HepG2 (cell line): ENCODE results near the gene EPB41L2. TPM values are rescaled to one million over a fixed set of nuclear protein-coding genes. Genes with fewer than 3 reads are reported as not detected.

Source experiments
- ATAC-seq: fragments of 200-7000 bp; cut with Tn5 transposase; 3 replicates; pipeline ENCODE4 v1.9.1; 2020; ENCODE audit warnings: mild to moderate bottlenecking, moderate library complexity
- BruUV-seq: library from RNA; stranded (reverse); fragments of 400-500 nt; replicated peaks from 2 replicates; lab custom pipeline; 2021; lab: Mats Ljungman, UMichigan
- CTCF ChIA-PET: fragments of 300-600 bp; formaldehyde crosslinking; extraction: SDS; loops from one replicate; lab custom pipeline; 2021; ENCODE audit warnings: low total read pairs, inconsistent platforms, low intra/inter-chr PET ratio; lab: Yijun Ruan, JAX
- POLR2A ChIA-PET: fragments of 350-600 bp; sonication (Branson Sonifier 250); formaldehyde crosslinking; loops from one replicate; lab custom pipeline; 2020; ENCODE audit warnings: antibody characterized with exemption, inconsistent platforms; lab: Yijun Ruan, JAX
- DNase-seq: peaks from one replicate; pipeline ENCODE4 v3.0.0-alpha.2; 2015; ENCODE audit warnings: low spot score
- FAIRE-seq: peaks from 3 replicates; lab custom pipeline; 2011; peaks lifted over from hg19 to GRCh38; lab: Jason Lieb, UNC
- H2AFZ ChIP-seq: one replicate; pipeline ENCODE4 v1.6.1; 2011; ENCODE audit warnings: low read length, inconsistent platforms
- H3K27ac ChIP-seq: fragments of 300-600 bp; 3 replicates; pipeline ENCODE4 v1.8.0; 2011; ENCODE audit warnings: mixed run types, mild to moderate bottlenecking, mixed read lengths, low read length, inconsistent platforms; ENCODE audit not compliant: insufficient read depth; ENCODE audit errors: extremely low read length
- H3K27me3 ChIP-seq, 2 experiments: fragments of 200-600 bp in 1 of 2; 2 replicates in 1 of 2; 3 replicates in 1 of 2; pipeline versions ENCODE4 v1.6.0 to v1.8.0; 2011; ENCODE audit warnings: low read length in 2 of 2, mild to moderate bottlenecking in 2 of 2, moderate library complexity in 2 of 2, inconsistent platforms in 1 of 2; ENCODE audit not compliant: insufficient read depth in 2 of 2, control insufficient read depth in 1 of 2
- H3K36me3 ChIP-seq, 2 experiments: fragments of 200-600 bp in 1 of 2; replicated peaks in 1 of 2; 2 replicates in 1 of 2; 3 replicates in 1 of 2; pipeline versions ENCODE4 v1.5.1 to v1.8.0; 2011; ENCODE audit warnings: low read length in 2 of 2, inconsistent platforms in 1 of 2; ENCODE audit not compliant: insufficient read depth in 2 of 2, control insufficient read depth in 1 of 2
- H3K4me1 ChIP-seq: 2 replicates; pipeline ENCODE4 v1.5.1; 2012; ENCODE audit warnings: low read length, inconsistent platforms; ENCODE audit not compliant: insufficient read depth
- H3K4me2 ChIP-seq: 2 replicates; pipeline ENCODE4 v1.6.0; 2011; ENCODE audit warnings: low read depth, low read length, inconsistent platforms
- H3K4me3 ChIP-seq, 3 experiments: fragments of 200-600 bp in 1 of 3; sonication (generic), shearing (Covaris generic) in 1 of 3; replicated peaks in 1 of 3; 2 replicates each; pipeline ENCODE4 v1.5.1; 2011 to 2016; ENCODE audit warnings: low read length in 3 of 3, inconsistent platforms in 2 of 3, low read depth in 2 of 3, mild to moderate bottlenecking in 2 of 3, control low read depth in 1 of 3, mixed read lengths in 1 of 3; ENCODE audit not compliant: insufficient read depth in 1 of 3
- H3K79me2 ChIP-seq: one replicate; pipeline ENCODE4 v1.6.1; 2011; ENCODE audit warnings: low read length, inconsistent platforms; ENCODE audit not compliant: insufficient read depth
- H3K9ac ChIP-seq: 2 replicates; pipeline ENCODE4 v1.6.0; 2011; ENCODE audit warnings: mild to moderate bottlenecking, low read depth, low read length, inconsistent platforms; ENCODE audit not compliant: insufficient read depth
- H3K9me3 ChIP-seq: 2 replicates; pipeline ENCODE4 v1.5.1; 2012; ENCODE audit warnings: mild to moderate bottlenecking, low read length
- H4K20me1 ChIP-seq: 2 replicates; pipeline ENCODE4 v1.6.0; 2011; ENCODE audit warnings: inconsistent platforms, mild to moderate bottlenecking, low read length, moderate library complexity; ENCODE audit not compliant: insufficient read depth
- CHD2 ChIP-seq: IDR thresholded peaks from 2 replicates; pipeline ENCODE4 v1.6.1; 2011; ENCODE audit warnings: low read depth, low read length, improper control_type of control experiment
- GATA4 ChIP-seq: sonication (generic); IDR thresholded peaks from 2 replicates; pipeline ENCODE4 v1.6.1; 2016; ENCODE audit warnings: antibody characterized with exemption, low read depth, borderline replicate concordance
- NFYC ChIP-seq: IDR thresholded peaks from 2 replicates; pipeline ENCODE4 v1.6.1; 2016; ENCODE audit warnings: missing genetic modification reagents, missing compliant biosample characterization
- SOX13 ChIP-seq, 3 experiments: fragments of 450-650 bp in 1 of 3; sonication (generic) in 1 of 3; formaldehyde crosslinking in 1 of 3; IDR thresholded peaks in 2 of 3; conservative IDR thresholded peaks in 1 of 3; 2 replicates each; pipeline versions ENCODE4 v1.5.0 to v1.6.1; 2016 to 2020; ENCODE audit warnings: antibody characterized with exemption in 1 of 3, mild to moderate bottlenecking in 1 of 3, missing compliant biosample characterization in 1 of 3, missing genetic modification reagents in 1 of 3, moderate library complexity in 1 of 3
- SP5 ChIP-seq: IDR thresholded peaks from 2 replicates; pipeline ENCODE4 v1.6.1; 2016; ENCODE audit warnings: low read depth, borderline replicate concordance
- TAF1 ChIP-seq: sonication (generic); formaldehyde crosslinking; IDR thresholded peaks from 2 replicates; pipeline ENCODE4 v1.4.0; 2020; ENCODE audit warnings: missing genetic modification reagents
- ZNF260 ChIP-seq: sonication (generic); formaldehyde crosslinking; IDR thresholded peaks from 2 replicates; pipeline ENCODE4 v1.4.0; 2020; ENCODE audit warnings: missing genetic modification reagents, low read depth, mild to moderate bottlenecking, borderline replicate concordance
- ZNF792 ChIP-seq: IDR thresholded peaks from 2 replicates; pipeline ENCODE4 v1.6.1; 2016
- ZNF83 ChIP-seq: sonication (generic); formaldehyde crosslinking; IDR thresholded peaks from 2 replicates; pipeline ENCODE4 v1.4.0; 2020; ENCODE audit warnings: missing genetic modification reagents, mild to moderate bottlenecking, borderline replicate concordance
- WGBS: methylation state at CpG from one replicate; pipeline ENCODE4 v1.1.6; 2017; ENCODE audit warnings: low lambda C conversion rate; 5-methylcytosine and 5-hydroxymethylcytosine counted together
- in situ Hi-C: cut with HindIII; loops from 2 replicates; pipeline ENCODE4 v1.10.0; 2017; ENCODE audit warnings: low pct_unique_long_range_greater_than_20kb; ENCODE audit not compliant: extremely low pct_ligation_motif_present
- intact Hi-C: fragments of 100-400 bp; cut with micrococcal nuclease; formaldehyde crosslinking; loops from one replicate; pipeline ENCODE4 v1.10.0; 2022; ENCODE audit not compliant: unreplicated experiment
- polyA plus RNA-seq, 8 experiments: library from polyadenylated mRNA; depleted of rRNA in 3 of 8; stranded (reverse) in 7 of 8; unstranded in 1 of 8; fragments of >200 nt; fragmentation: Illumina TruSeq in 4 of 8; extraction: Trizol in 4 of 8; gene quantifications; 2 replicates each; pipeline versions ENCODE4 v1.2.1 to v1.2.3, GENCODE V29; 2011 to 2016; ENCODE audit warnings: low read depth in 4 of 8, missing spikeins in 1 of 8, mixed read lengths in 1 of 8; ENCODE audit not compliant: insufficient read depth in 1 of 8
- total RNA-seq, 5 experiments: library from RNA; depleted of rRNA; stranded (reverse); fragments of >200 nt; fragmentation: Illumina TruSeq; extraction: Trizol; gene quantifications; 2 replicates each; pipeline ENCODE4 v1.2.3, GENCODE V29; 2016; ENCODE audit warnings: low read depth in 1 of 5
- TF ChIP-seq, protein P1 (sequence below): IDR thresholded peaks from 2 replicates; pipeline ENCODE4 v1.6.1; 2016; ENCODE audit warnings: low read depth
- TF ChIP-seq, protein P2 (sequence below): sonication (generic); formaldehyde crosslinking; IDR thresholded peaks from 2 replicates; pipeline ENCODE4 v1.5.0; 2020; ENCODE audit warnings: missing genetic modification reagents, mild to moderate bottlenecking, borderline replicate concordance
- TF ChIP-seq, protein P3 (sequence below): sonication (generic); formaldehyde crosslinking; IDR thresholded peaks from 2 replicates; pipeline ENCODE4 v1.4.0; 2020; ENCODE audit warnings: missing genetic modification reagents
- TF ChIP-seq, protein P4 (sequence below): sonication (generic); formaldehyde crosslinking; IDR thresholded peaks from 2 replicates; pipeline ENCODE4 v1.8.0; 2022; ENCODE audit warnings: missing genetic modification reagents, mild to moderate bottlenecking, borderline replicate concordance
- TF ChIP-seq, protein P5 (sequence below): IDR thresholded peaks from 2 replicates; pipeline ENCODE4 v1.6.1; 2016; ENCODE audit warnings: missing compliant biosample characterization, missing genetic modification reagents, borderline replicate concordance
- TF ChIP-seq, protein P6 (sequence below): sonication (generic); formaldehyde crosslinking; IDR thresholded peaks from 2 replicates; pipeline ENCODE4 v1.8.1; 2023; ENCODE audit warnings: mild to moderate bottlenecking, missing genetic modification reagents

EPB41L2 gene
- total and polyA plus RNA-seq, 2 of the 13 experiments (the other 11 are each of a cell fraction or from before 2014, with no cell fraction given), result 41.7 to 56.4 TPM

DNA sequence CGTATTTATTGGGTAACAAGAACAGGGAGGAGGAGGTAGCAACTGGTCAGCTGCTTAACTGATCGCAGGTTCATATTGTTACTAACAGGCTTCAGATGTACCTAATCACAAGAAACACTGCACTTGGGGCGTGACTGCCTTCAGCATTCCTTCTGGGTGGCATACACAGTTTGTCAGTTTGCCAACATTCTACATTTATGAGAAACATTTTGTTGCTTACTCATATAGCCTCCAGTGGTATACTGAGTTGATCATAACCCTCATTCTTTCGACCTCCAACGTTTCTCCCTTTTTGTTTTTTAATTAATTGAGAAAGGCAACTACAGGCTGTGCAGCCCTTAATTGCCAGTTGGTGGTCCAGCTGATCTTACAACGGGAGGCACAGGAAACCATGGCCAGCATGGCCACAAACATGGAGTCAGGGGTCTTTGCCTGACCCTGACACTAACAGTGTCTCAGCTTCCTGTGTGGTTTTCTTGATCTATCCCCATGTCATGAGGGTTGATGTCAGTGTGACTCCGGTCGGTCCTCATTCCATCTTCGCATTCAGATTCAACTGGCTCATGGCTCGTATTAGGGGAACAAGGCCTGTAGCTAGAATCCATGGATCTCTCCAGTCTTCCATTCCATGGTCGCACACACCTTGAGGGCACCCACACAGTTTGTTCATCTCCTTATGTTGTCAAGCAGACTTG, 9.4 kb downstream of the EPB41L2 start:
- Histone ChIP-seq H3K4me3 (no peak overlapping the region), H4K20me1 (no peaks in the 10 kb centered on the region), H3K27ac (no peak overlapping the region), H3K27me3 (no peaks in the 10 kb centered on the region), H3K36me3 (peaks cover 1 to 9% of the 10 kb centered on the region in 2 experiments; a peak in 4 of 5 replicates), H3K79me2 (peaks cover 94% of the 10 kb centered on the region), H3K4me2 (no peak overlapping the region), H3K4me1 (peaks cover 30% of the 10 kb centered on the region), H3K9me3 (peaks cover 35% of the 10 kb centered on the region), H3K9ac (no peak overlapping the region), H2AFZ (no peak overlapping the region)
- DNase-seq (no peak), ATAC-seq (no peak), FAIRE-seq (no peak)
- ChIA-PET POLR2A (no interaction called here), CTCF (no interaction called here)
- WGBS, result 93% methylated on average over 11 of the region's 11 CpGs
- no TSS peak for BruUV-seq
- intact Hi-C loops, result no loop called here
- in situ Hi-C loops, result no loop called here
- TF ChIP-seq, protein P1, sequence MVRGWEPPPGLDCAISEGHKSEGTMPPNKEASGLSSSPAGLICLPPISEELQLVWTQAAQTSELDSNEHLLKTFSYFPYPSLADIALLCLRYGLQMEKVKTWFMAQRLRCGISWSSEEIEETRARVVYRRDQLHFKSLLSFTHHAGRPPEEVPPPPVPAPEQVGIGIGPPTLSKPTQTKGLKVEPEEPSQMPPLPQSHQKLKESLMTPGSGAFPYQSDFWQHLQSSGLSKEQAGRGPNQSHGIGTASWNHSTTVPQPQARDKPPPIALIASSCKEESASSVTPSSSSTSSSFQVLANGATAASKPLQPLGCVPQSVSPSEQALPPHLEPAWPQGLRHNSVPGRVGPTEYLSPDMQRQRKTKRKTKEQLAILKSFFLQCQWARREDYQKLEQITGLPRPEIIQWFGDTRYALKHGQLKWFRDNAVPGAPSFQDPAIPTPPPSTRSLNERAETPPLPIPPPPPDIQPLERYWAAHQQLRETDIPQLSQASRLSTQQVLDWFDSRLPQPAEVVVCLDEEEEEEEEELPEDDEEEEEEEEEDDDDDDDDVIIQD (CRISPR knock-in tag), result no peak
- TF ChIP-seq ZNF792 (CRISPR knock-in tag) (no peak), ZNF83 (CRISPR knock-in tag) (no peak), SP5 (CRISPR knock-in tag) (no peak), ZNF260 (no peak), SOX13 (IDR thresholded peaks at IDR 0.05) (no peak), SOX13 (CRISPR knock-in tag; conservative IDR thresholded peaks at IDR 0.05 in 1 of 2, IDR thresholded peaks at IDR 0.05 in 1 of 2) (no peak), GATA4 (no peak), CHD2 (no peak), TAF1 (CRISPR knock-in tag) (no peak), NFYC (no peak)
- TF ChIP-seq, protein P2, sequence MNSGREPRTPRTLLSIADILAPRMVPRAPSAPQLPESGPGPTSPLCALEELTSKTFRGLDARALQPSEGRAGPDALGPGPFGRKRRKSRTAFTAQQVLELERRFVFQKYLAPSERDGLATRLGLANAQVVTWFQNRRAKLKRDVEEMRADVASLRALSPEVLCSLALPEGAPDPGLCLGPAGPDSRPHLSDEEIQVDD (CRISPR knock-in tag), result no peak
- TF ChIP-seq, protein P3, sequence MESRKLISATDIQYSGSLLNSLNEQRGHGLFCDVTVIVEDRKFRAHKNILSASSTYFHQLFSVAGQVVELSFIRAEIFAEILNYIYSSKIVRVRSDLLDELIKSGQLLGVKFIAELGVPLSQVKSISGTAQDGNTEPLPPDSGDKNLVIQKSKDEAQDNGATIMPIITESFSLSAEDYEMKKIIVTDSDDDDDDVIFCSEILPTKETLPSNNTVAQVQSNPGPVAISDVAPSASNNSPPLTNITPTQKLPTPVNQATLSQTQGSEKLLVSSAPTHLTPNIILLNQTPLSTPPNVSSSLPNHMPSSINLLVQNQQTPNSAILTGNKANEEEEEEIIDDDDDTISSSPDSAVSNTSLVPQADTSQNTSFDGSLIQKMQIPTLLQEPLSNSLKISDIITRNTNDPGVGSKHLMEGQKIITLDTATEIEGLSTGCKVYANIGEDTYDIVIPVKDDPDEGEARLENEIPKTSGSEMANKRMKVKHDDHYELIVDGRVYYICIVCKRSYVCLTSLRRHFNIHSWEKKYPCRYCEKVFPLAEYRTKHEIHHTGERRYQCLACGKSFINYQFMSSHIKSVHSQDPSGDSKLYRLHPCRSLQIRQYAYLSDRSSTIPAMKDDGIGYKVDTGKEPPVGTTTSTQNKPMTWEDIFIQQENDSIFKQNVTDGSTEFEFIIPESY (CRISPR knock-in tag), result no peak
- TF ChIP-seq, protein P4, sequence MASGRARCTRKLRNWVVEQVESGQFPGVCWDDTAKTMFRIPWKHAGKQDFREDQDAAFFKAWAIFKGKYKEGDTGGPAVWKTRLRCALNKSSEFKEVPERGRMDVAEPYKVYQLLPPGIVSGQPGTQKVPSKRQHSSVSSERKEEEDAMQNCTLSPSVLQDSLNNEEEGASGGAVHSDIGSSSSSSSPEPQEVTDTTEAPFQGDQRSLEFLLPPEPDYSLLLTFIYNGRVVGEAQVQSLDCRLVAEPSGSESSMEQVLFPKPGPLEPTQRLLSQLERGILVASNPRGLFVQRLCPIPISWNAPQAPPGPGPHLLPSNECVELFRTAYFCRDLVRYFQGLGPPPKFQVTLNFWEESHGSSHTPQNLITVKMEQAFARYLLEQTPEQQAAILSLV, result no peak
- TF ChIP-seq, protein P5, sequence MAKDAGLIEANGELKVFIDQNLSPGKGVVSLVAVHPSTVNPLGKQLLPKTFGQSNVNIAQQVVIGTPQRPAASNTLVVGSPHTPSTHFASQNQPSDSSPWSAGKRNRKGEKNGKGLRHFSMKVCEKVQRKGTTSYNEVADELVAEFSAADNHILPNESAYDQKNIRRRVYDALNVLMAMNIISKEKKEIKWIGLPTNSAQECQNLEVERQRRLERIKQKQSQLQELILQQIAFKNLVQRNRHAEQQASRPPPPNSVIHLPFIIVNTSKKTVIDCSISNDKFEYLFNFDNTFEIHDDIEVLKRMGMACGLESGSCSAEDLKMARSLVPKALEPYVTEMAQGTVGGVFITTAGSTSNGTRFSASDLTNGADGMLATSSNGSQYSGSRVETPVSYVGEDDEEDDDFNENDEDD (CRISPR knock-in tag), result no peak
- TF ChIP-seq, protein P6, sequence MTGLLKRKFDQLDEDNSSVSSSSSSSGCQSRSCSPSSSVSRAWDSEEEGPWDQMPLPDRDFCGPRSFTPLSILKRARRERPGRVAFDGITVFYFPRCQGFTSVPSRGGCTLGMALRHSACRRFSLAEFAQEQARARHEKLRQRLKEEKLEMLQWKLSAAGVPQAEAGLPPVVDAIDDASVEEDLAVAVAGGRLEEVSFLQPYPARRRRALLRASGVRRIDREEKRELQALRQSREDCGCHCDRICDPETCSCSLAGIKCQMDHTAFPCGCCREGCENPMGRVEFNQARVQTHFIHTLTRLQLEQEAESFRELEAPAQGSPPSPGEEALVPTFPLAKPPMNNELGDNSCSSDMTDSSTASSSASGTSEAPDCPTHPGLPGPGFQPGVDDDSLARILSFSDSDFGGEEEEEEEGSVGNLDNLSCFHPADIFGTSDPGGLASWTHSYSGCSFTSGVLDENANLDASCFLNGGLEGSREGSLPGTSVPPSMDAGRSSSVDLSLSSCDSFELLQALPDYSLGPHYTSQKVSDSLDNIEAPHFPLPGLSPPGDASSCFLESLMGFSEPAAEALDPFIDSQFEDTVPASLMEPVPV (CRISPR knock-in tag), result no peak
